A673 (cell line): Measurements from ENCODE around the gene EFNA2.

ENCODE experiments used
- EZH2 ChIP-seq: fragments of 200-600 bp; sonication (generic); IDR thresholded peaks from 2 replicates; pipeline ENCODE4 v1.6.1; 2017; ENCODE audit warnings: borderline replicate concordance, low read depth, mild to moderate bottlenecking, mixed read lengths, antibody characterized with exemption, low read length; ENCODE audit not compliant: poor library complexity, severe bottlenecking
- TF ChIP-seq, protein P1 (sequence below): fragments of 300-800, 200-600 bp; sonication (generic); conservative IDR thresholded peaks from 2 replicates; pipeline ENCODE4 v1.5.1; 2017; ENCODE audit warnings: low read depth, mild to moderate bottlenecking, antibody characterized with exemption, low read length, moderate library complexity, mixed read lengths

DNA sequence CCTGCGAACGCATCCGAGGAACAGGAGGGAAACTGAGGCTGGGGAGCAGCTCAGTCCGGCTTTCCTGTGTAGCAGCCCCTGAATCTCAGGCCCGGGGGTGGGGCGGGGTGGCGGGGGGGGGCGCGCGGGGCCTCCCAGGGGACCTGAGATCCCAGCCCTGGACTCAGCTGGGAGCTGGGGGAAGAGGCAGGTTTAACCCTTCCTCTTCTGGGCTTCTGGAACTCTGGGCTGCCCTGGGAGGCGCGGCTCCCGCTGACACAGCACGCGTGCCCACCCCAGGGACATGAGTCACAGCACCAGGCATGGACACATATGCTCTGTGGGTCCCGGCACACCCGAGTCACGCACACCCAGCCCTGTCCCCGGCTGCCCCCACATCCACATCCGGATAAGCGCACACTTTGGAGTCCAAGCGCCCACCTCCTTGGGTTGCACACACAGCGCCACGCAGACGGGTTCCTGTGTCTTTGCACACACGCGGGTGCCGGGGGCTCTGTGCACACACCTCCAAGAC lies 20.0 kb upstream of the EFNA2 start:
- TF ChIP-seq, protein P1, sequence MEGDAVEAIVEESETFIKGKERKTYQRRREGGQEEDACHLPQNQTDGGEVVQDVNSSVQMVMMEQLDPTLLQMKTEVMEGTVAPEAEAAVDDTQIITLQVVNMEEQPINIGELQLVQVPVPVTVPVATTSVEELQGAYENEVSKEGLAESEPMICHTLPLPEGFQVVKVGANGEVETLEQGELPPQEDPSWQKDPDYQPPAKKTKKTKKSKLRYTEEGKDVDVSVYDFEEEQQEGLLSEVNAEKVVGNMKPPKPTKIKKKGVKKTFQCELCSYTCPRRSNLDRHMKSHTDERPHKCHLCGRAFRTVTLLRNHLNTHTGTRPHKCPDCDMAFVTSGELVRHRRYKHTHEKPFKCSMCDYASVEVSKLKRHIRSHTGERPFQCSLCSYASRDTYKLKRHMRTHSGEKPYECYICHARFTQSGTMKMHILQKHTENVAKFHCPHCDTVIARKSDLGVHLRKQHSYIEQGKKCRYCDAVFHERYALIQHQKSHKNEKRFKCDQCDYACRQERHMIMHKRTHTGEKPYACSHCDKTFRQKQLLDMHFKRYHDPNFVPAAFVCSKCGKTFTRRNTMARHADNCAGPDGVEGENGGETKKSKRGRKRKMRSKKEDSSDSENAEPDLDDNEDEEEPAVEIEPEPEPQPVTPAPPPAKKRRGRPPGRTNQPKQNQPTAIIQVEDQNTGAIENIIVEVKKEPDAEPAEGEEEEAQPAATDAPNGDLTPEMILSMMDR: no peak
- TF ChIP-seq EZH2: no peak
